Measurements from ENCODE around the gene SLC22A3.

DNA sequence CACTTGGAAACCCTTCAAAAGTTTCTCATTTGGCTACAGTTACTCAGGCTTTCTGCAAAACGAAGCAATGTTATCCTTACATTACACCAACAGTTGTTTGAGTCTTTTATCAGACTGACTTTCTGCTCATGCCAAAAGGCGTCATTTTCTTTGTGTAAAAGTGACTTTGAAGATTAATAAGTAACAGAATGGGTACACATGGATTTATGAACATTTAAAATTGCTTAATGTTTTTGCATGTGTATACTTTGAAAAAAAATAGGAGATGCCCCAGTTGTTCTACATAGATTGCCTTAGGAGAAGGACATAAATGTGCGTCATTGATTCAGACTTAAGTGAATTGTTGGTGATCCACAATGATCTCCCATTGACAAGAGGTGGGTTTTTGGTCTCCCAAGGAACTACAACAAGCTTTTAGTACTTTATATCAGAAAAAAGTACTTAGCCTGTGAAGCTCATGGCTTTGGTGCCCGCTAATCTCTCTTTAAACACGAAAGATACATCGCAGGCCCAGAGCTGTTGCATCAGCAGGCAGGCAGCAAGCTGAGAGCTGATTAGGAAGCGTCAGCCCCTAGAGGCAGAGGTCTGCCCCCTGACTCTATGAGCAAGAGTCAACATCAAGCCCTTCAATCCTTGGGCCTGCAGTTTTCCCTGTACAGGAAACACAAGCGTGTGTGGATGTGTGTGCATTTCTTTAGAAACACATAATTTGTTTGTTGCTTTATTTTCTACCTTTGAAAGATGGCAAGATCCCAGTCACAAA is 45.9 kb downstream of the SLC22A3 start:
- TF ChIP-seq, protein P1, sequence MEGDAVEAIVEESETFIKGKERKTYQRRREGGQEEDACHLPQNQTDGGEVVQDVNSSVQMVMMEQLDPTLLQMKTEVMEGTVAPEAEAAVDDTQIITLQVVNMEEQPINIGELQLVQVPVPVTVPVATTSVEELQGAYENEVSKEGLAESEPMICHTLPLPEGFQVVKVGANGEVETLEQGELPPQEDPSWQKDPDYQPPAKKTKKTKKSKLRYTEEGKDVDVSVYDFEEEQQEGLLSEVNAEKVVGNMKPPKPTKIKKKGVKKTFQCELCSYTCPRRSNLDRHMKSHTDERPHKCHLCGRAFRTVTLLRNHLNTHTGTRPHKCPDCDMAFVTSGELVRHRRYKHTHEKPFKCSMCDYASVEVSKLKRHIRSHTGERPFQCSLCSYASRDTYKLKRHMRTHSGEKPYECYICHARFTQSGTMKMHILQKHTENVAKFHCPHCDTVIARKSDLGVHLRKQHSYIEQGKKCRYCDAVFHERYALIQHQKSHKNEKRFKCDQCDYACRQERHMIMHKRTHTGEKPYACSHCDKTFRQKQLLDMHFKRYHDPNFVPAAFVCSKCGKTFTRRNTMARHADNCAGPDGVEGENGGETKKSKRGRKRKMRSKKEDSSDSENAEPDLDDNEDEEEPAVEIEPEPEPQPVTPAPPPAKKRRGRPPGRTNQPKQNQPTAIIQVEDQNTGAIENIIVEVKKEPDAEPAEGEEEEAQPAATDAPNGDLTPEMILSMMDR (IDR thresholded peaks at IDR 0.05 in 4 of 5, conservative IDR thresholded peaks at IDR 0.05 in 1 of 5) = no peak
- no peak for TF ChIP-seq POLR2A (IDR thresholded peaks at IDR 0.05)
